ENCODE results near the gene CR1L.
"Not testable (repeated sequence)": the region's sequence is repeated elsewhere in the genome, so short reads cannot be mapped to it uniquely, and the experiment has no call there.

The CR1L gene

DNA sequence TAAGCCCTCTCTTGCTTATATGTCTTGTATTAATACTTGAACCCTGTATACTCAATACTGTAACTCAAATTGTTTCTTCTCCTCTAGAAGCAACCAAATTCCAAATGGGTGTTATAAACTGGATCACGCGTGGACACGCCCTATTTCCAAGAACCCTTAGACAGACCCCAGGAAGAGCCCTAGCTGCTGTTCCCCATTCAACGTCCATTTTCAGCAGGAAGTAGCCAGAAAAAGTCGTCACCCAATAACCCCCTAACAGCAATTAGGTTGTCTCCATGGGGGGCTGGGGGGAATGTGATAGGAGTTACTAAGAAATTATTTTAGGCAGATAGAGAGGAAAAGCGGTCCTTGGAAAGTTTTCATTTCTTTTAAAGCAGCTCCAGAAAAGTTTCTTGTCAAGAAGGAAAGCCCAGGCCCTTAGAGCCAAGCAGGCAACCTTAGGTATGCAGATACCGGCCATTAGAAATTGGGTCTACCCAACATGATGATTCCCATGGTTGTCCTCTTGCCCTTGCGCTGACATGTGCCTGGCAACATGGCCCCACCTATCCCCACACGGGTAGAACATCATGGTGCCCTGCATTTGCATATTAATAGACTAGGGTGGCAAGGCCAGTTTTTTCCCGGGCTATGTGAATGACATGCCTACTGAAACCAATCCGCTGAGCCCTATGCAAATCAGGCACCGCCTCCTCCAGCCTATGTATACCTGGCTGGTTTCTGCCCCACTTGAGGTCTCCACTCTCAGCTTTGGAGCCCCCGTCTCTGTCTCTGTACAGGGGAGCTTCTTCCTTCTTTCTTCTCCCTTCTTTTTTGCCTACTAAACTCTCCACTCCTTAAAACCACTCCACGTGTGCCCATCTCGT lies 102.9 kb downstream of the CR1L start:
- DNase-seq, result no peak

GRCh38 chr1:207748737-207749528 lies 104.0 kb downstream of the CR1L start:
- DNase-seq, result no peak

DNA sequence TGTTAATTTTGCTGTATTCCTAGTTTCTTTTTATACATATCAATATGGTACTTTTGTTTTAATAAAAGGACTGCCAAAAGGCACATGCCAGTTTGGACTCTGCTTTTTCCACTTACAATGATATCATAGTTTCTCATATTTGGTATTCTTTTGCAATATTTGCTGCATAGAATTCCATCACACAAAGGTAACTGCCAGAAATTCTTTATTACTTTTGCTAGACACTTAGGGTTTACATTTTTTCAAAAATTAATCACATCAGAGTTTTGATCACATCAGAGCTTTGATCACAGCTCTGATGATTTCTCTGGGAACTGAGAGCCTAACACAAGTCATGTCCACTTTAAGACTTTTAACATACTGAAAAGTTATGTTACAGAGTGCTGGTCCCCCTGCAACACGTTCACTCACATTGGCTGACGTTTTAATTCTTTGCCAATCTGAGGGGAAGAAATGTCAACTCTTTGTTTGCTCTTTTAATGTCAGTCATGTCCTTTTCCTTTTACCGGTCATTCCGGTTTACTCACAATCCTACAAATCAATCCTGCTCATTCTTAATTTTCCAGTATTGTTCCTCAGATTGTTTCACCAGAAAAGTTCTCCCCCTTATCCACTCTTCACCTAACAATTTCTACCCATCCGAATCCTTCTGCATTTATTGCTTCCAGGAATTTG lies 105.8 kb downstream of the CR1L start:
- DNase-seq, result no peak

GRCh38 chr1:207751463-207751789 lies 106.5 kb downstream of the CR1L start:
- DNase-seq, result not testable (repeated sequence)

DNA sequence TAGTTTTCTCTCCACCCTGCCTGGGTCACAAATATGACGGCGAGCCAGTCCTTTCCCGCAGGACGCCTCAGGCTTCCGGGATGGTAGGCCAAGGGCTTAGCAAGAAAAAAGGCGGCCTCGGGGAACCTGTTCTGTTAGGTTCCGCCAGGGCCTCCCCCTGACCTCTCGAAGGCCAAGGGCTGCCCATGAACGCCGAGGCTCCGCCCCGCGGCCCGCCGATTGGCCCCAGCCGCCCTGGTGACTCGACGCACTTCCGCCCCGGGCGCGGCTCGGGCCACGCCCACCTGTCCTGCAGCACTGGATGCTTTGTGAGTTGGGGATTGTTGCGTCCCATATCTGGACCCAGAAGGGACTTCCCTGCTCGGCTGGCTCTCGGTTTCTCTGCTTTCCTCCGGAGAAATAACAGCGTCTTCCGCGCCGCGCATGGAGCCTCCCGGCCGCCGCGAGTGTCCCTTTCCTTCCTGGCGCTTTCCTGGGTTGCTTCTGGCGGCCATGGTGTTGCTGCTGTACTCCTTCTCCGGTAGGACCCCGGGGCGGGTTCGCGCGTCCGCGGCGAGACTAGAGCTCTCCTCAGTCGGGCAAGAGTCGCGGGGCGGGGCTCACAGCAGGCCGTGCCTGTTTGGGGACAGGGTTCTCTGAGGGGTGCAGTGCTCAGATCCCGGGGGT lies 107.0 kb downstream of the CR1L start, which contains the start of gene CD46:
Gene CD46 (plus strand): TSS at position 265 of the 666 bp plus-strand sequence. CDS start 159 bp downstream, at position 424.
- peak; percentile 90 for DNase-seq

DNA sequence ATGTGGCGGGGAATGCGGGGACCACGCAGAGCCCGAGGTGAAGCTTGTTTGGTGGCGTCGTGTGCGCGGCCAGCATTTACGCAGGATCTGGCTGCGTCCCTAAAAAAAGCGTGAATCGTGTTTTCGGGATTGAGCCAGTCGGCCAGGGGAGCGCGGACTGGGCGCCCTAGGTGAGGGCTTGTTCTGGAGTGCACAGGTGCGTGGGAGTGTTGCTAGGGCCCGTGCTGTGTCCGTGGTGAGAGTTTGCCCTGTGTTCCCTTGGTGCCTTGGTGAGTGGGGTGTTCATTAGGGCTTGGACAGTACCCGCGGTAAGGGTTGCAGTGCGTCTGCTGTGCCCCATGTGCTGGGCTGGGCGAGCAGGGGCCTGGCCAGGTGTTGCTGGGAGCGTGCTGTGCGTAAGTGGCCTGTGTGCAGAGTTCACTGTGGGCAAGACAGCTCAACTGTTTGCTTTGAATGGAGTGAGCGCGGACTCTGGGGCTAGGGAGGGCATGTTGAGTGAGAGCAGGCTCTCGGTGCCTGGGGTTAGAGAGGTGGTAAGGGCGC lies 107.6 kb downstream of the CR1L start:
- DNase-seq, result peak; percentile 16

GRCh38 chr1:207753611-207754010 lies 108.7 kb downstream of the CR1L start:
- no peak for DNase-seq

DNA sequence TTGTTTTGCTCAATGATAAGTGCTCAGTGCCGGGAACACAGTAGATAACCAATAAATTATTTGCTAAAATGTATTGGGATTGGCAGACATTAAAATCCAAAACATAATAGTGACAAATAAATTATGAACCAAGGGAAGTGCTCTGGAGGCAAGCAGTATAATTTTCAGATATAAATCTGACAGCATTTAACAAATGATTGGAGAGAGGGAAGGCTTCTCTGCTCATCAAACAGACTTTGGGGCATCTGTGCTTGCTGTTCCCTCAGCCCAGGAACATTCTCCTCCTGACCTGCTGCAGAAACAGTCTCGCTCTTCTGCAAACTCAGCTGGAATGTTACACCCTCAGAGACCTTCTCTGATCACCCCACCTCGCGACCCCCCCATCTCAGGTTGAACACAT lies 109.1 kb downstream of the CR1L start:
- no peak for DNase-seq

GRCh38 chr1:207754974-207755700 lies 110.2 kb downstream of the CR1L start:
- no peak for DNase-seq

- DNase-seq, result no peak
Observed at GRCh38 chr1:207755846-207756693, 111.1 kb downstream of the CR1L start.

DNA sequence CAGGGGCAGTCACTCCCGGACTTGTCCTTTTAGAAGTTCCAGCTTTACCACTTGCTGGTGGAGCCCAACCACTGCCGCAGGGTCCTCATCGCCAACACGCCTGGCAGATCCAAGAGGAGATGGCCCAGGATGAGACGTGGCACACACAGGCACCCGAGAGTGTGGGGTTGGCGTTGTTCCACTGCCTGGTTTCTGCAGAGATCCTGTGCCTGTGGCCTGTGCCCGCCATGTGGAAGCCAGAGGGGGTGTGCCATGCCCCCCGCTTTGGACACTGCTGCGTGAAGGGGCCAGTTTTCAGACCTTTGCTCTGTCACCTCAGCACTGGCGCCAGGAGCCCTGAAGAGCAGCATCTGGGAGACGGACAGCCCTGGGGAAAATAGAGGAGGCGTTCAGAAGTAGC lies 117.7 kb downstream of the CR1L start:
- no peak for DNase-seq

GRCh38 chr1:207763091-207763490 lies 118.2 kb downstream of the CR1L start:
- DNase-seq, result no peak

DNA sequence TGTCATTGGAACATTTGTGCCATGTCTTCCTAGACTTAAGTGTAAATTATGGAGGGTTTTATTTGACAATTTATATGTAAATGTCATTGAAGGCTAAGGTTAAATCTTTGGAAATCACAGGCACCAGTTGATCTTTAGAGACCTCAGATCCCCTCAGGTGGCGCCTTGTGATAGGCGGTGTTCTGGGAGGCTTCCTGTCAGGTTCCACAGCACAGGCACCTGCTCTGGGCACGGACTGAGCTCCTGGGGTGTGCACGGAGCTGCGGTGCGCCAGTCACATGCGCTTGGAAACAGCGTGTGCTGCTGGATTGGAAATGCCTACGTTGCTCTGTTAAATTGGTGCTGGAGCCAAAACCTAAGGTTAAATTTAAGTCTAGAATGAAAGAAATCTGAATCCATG lies 119.0 kb downstream of the CR1L start:
- no peak for DNase-seq

- DNase-seq, result no peak
Observed at GRCh38 chr1:207766569-207766968, 121.6 kb downstream of the CR1L start.

DNA sequence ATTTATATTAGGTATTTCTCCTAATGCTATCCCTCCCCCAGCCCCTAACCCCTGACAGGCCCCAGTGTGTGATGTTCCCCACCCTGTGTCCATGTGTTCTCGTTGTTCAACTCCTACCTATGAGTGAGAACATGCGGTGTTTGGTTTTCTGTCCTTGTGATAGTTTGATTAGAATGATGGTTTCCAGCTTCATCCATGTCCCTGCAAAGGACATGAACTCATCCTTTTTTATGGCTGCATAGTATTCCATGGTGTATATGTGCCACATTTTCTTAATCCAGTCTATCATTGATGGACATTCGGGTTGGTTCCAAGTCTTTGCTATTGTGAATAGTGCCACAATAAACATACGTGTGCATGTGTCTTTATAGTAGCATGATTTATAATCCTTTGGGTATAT lies 125.6 kb downstream of the CR1L start:
- not testable (repeated sequence) for DNase-seq
